T1000 (cell line): Measurements from ENCODE around the gene EDIL3.
"Not testable (repeated sequence)": the region's sequence is repeated elsewhere in the genome, so short reads cannot be mapped to it uniquely, and the experiment has no call there.

Experiments
- DNase-seq: peaks from one replicate; lab custom pipeline; 2025; ENCODE audit warnings: mixed read lengths; lab: John Stamatoyannopoulos, UW

Gene EDIL3

DNA sequence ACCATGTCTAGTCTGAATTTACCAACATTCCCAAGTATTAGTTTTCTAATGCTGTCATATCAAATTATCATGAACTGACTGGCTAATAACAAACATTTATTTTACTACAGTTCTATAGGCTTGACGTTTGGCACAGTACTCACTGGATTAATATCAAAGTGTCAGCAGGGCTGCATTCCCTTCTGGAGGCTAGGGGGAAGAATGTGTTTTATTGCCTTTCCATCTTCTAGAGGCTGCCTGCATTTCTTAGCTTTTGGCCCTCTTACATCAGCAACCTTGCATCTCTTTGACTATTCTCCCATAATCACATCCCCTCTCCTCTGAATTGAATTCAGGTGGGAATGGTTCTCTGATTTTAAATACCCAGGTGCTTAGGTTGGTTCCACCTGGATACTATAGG is 84.7 kb downstream of the EDIL3 start:
- no peak for DNase-seq

DNA sequence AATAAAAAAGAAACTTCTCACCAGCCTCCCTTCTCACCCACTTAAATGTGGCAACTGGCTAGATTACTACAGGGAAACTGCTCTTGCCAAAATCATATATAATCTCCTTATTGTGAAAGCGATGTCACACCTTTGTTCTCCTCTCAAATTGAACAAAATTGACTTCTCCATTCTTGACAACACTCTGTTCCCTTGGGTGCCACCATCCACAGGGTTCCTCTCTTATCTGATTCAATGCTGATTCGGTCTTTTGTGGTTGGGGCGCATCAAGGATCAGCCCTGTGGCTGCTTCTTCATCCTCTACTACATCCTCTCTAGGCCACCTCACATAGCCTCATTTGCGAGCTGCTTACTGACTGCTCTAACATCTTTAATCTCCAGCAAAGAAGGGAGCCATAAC is 86.1 kb downstream of the EDIL3 start:
- DNase-seq: no peak

DNA sequence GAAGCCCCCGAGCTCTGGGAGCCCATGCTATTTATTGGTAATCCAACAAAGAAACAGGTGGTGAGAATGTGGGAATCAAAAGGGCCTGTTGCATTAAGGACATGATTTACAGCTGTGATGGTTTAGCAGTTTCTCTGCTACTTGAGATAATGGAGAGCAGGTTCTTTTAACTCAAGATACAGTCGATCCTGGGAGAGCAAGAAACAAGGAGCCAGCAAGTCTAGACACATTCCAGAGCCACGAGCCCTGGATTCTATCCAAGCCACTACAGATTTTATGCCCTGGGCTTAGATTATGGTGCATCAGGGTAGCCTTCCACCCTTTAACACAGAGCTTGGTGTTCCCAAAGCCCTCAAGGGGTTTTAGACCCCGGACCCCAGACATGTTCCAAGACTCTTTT is 87.0 kb downstream of the EDIL3 start:
- DNase-seq: not testable (repeated sequence)

DNA sequence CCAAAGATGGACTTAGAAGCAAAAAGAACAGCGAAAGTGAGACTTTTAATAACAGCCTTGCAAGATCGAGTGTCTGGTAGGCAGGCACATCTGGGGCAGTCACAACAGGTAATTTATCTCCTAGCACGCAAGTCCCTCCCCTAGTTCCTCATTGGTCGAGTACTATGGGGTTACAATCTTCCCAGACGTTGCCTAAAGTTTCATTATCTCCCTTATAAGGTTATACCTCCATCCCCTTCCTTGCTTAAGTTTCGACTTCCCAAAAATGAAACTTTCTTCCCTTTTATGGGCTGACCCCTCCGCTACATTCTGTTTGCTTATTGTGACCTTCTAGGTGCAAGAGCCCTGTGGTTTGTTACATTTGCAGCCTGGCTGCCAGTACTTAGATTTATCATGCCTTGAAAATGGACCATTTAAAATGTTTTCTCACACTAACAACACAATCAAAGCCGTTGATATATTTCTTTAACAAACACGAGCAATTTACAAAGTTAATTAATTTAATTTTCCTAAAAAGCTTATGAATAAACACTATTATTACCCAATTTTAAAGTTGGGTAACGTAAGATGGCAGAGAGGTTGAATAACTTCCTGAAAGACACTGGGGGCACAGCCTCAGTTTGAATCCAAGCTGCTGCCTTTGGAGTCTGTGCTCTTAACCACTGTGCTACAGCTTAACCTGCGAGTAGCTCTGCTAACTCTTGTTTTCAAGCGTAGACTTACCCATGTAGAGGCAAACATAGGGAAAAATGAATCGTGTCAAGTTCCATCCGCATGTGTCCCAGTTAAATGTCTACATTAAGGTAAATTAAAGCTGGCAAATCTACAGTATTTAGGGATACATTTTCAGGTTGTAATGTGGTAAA is 91.7 kb downstream of the EDIL3 start:
- no peak for DNase-seq

DNA sequence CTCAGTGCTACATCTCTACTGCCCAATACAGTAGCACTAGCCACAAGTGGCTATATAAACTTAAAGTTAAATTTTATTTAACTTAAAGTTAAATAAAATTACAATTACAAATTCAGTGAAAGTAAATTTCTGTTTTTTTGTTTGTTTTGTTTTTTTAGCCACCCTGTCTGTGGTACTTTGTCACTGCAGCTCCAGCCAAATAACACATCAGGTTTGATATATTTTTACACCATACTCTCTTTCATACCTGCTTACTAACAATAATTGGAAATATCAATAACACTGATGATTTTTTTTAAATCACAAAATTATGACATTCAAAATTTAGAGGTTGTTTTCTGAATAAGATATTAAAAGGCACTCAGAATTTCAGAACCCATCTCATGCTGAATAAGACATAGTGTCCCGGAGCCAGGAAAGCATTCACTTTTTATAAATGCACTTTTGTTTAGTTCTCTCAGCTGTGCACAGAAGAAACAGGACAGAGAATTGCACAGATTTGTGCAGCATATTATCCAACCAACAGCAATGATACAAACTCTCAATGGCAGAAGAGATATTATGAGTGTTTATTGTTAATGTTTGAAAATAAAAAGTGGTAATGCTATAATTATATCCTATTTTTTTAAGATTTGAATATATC is 92.6 kb downstream of the EDIL3 start:
- DNase-seq: no peak

DNA sequence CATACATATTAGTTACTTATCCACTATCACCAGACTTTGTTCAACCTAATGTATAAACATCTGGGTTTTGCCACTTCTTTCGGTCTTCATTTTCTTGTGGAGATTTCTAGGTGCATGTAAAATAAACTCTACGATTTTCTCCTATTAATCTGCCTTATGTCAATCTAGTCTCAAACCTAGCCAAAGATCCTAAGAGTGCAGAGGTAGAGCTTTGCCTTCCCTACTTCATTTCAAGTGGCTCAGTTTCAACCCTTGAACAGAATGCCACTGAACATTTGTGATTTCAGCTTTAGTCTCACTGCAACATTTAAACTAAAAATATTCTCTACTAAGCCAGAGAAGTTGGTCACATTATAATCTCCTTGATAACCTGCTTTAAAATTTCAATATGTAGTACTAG is 94.0 kb downstream of the EDIL3 start:
- no peak for DNase-seq

DNA sequence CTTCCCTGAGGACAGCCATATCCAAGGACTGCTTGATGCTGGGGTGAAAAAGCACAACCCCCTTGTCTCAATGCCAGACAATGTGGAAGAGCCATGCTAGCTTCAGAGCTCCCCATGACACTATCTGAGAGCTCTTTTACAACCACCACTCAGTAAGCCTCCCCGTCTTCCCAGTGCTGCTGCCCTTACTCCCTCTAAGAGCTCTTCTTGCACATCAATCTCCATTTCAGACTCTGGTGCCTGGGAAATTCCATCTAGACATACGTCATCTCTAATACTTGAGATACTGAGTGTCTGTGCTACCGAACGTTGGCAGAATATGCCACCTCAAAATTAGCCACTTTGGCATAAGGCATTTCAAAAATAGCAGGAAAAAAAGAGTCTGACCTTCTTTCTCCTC is 94.5 kb downstream of the EDIL3 start:
- no peak for DNase-seq

DNA sequence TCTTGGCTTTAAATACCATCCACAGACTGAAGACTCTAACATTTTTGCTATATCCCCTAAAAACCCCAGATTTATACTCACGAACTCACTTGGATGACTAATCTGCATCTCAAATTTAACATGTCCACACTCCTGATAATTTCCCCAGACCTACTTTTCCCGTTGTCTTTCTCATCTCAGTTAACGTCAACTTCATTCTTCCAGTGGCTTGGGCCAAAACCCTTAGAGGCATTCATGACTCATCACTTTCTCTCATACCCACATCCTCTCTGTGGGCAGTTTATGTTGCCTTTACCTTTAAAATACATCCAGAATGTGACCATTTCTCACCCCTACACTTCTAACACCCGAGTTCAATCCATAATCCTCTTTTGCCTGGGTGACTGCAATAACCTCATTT is 96.7 kb downstream of the EDIL3 start:
- peak; percentile 44 for DNase-seq

DNA sequence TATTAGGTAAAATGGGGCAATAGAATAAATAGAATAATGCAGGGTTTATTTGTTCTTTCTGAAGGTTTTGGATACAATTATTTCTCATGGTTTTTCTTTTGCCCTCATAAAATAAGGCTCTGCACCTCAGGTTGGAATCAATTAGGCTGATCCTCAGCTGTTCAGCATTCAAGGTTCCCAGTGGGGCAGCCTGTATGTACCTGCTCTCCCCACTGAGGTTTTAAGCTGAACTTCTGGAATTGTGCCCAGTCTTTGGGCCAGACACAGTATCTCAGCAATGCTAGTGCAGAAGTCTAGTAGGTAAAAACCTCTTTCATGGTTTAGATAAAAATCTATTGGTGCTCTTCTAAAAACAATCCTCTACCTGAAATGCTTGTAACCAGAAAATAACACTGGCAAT is 98.0 kb downstream of the EDIL3 start:
- DNase-seq: no peak

DNA sequence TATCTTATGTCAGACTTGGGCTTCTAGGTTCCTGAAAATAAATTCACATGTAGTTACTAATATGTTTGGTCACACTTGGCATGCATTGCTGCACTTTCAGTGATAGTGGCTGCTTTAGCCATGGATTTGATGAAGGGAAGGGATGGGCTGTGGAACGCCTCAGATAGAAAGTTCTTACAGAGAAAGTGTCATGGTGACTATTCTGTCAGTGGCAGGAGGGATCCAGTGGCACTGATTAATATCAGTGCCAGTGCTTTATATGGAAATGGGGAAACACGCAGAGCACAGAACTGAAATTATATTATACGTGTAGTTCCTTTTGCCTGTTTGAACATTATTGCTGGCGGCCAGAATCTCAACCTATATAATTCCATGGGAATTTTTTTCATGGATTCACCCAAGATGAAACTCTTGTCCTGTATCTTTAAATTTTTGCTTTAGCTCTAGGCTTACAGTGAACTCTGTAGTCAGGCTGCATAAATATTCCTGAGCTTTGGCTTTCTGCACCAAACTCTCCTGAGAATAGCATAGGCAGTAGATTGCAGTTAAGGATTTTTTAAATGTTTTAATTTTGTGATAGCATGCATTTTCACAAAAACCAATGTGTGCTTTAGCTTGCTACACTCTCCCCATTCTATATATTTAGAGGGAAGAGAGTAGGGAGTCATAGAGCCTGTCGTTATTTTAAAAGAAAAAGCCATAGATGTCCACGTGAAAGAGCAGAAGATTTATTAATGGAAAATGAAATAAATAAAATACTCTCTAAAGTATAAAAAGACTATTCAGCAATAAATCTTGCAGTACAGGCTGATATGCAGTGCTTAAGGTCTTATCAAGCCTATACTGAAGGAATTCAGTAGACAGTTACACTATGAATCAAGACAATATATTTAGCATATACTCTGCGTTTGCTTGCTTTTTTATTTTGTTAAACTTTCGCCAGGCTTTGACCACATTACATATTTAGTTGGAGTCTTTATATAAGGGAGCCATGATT is 98.7 kb downstream of the EDIL3 start:
- no peak for DNase-seq

DNA sequence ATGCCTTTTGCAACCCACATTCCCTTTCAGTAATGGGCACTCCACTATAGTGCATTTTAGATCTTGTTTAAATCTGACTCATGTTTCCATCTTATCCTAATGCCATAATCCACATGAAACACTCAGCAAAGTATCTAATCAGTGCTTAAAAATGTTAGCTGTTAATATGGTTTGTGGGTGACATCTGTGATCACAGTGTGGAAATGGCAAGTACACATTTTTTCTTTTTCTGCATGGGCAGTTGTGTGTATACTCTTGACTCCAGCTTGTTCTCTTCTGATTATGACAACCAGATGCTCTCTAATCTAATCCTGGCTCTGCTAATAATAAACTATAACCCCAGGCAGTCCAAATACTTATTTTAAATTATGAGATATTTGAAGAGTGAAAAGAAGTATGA is 103.3 kb downstream of the EDIL3 start:
- no peak for DNase-seq

DNA sequence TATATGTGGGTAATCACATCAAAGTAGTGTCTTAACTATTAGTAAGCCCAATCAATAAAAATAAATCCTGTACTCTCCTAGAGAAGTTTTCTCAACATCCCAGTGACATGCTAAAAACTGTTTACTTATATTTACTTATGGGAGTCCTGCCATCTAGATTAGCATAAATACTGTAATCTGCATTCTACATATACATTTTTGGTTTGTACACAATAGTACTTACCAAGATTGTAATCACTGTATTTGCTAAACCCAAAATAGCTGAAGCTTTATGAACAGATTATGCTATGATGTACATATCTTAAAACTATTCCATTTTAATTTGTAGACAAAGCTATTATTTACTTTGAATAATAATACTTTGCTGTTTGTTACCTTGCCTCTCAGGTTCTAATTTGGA is 105.4 kb downstream of the EDIL3 start:
- DNase-seq: no peak

DNA sequence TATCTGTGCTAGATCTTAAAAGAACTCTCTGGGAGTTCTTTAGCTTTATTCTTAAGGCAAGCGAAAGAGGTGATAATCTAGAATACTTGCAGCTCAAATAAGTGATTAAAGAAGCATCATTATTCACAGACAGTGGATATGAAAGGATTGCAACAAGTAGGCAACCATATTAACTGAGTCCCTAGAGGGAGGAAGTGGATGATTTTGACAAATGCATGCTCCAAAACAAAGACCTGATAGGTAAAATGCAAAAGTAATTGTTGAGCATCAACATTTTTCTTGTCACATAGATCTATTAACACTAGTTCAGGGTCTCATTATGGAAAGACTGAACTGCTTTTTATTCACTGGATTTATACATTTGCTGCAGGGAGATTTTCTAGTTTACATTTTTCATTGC is 109.1 kb downstream of the EDIL3 start:
- no peak for DNase-seq

DNA sequence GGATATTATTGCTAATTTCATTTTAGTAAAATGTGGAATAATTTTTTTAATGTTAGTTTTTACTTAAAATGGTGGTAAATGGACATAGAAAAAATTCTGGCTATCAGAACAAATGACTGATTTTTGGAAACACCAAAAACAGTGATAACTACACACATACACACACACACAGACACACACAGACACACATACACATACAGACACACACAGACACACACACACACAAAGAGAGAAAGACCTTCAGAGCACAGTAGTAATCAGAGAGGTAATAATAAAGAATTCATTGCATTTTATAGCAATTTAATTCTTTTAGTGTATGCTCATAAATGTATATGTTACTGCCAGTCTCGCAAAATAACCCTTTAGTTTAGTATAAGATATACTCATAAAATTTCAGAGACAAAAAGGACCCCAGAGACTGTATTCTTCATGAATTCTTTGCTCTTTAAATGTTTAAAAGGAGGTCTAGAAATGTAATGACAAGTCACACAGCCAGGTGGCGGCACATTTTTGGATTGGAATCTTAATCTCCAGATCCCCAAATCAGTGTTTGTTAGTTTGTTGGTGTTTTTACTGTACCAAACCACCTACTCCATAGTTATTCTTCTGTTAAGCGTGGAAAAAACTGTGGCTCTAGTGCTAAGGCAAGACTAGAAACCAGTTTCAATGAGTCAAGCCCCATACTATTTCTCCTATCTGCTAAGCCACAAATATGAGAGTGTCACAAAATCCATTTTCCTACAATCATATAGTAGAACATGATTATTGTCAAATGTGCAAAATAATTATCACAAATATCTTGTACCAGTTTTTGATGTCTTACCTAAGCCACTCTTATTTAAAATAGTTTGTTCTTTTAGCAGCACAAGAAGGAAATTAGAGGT is 109.9 kb downstream of the EDIL3 start:
- no peak for DNase-seq

DNA sequence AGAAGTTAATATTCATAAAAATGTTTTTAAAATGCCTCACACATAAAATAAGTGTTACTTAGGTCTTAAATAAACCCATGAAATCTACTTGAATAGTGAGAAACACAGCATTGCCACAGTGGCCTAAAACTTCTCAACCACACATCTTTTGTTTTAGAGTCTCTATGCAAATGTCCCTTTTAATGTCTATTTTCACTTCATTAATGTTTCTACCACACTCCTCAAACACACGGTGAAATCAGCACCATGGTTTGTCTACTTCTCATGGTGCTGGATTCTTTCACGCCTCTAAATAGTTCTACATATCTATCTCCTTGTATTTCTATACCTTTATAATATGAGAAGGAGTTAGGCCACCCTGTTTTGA is 111.2 kb downstream of the EDIL3 start:
- no peak for DNase-seq

DNA sequence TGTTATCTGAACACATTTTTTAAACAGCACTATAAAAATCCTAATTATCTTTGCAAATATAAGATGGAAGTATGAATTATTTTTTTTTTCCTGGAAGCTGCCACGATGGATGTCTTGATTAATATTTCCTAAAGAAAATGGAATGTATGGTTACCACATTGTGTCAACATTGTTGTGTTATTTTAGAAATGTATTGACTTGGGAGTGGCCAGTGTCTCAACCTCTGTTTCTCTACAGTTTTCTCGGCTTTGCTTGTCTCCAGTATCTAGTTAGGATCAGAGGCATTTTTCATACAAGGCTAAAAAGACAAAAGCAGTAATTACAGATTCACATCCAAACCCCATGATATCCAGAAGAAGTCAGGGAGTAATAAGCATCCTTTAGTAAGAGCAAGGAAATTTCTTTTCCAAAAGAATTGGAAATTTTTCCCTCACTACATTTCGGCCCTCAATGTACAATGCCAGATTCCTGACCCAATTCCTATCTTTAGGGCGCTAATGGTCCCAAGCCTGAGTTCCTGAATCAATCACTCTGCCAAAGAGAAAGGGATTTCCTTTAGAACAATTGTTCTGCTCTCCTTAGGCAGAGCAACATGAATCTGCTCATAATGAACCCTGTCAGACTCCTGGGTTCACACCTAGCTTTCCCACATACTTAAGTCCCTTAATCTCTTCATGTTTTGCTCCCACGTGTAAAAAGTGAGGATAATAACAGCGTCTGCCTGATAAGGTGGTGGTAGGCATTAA is 111.7 kb downstream of the EDIL3 start:
- DNase-seq: no peak

DNA sequence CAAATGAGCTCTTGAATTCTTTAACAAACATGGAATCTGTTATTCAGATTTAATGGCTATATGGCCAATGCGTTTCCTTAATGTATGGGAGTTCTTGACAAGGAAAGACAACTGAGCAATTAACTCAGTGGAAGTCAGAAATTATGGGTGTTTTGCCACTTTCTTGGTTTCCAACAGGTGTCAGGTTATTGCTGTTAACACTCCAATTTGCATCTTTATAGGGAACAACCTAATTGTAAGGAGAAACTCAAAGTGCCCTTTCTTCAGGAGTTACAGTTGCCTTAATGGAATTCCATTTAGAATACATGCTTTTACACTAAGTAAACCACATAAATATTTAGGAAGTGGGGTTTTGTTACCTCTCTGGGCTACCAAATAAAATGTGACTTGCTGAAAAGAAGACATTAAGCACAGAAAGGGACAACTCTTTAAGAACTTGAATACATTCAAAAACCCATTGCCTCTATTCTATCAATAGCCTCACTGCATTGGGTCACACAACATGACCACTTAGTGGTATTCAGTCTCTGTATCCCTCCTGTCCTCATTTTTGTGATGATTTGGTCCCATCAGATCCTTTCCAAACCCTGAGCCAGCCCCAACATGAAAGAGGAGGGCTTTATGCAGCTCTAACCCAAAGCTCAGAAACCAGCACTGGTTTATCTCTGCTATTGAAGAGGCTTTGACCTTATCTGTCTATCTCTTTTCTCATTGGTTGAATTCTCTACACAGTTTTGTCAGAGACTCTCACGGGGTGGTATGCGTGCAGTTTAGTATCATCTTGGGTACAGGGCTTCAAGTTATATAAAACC is 118.7 kb downstream of the EDIL3 start:
- no peak for DNase-seq

DNA sequence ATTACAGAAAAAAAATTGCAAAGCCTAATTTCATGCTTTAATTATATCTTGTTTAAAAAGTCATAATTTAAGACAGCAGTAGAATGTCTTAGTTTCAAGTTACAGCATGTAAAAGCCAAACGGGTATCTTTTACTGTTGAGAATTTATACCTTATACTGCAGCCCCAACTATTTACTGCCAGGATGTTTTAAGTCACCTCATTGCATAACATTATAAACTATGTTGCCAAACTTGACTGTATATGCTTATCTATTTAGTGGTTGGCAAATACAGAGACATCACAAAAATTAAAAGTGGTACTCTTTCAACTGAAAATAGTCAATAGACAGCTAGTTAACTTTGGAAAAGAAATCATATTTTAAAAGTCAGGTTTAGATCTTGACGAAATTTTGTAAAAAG is 119.5 kb downstream of the EDIL3 start:
- DNase-seq: no peak

DNA sequence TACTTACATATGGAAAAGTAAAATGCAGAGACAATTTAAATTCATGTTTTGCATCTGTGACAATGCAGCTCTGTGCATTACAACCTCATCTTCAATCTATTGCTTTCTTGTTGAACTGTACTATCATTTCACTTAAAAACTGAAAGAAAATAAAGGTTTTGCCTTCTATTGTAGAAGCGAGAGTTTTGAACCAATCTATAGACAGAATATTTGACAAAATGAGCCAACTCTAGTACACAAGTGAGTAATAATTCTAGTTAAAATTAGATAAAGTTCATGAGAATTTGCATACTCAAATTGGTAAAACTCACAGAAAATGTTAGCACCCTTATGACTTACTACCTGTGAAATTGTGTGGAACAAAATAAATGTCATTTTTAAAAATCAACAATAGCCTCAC is 123.7 kb downstream of the EDIL3 start:
- no peak for DNase-seq

DNA sequence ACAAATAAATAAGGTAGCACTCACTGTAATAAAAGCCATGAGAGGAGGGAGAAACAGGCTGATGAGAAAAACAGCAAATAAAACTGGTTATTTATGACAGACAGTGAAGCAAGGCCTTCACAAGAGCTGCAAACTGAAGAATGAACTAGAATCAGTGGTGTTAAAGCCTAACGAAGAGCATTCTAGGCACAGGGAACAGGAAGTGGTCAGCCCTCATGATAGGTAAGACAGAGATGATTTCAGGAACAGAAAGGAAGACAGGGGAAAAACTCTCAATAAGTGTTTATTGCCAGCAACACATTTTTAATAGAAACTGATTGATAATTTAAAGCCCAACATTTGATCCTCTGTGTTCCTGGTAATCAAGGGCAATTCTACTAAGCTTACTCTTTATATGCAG is 124.5 kb downstream of the EDIL3 start:
- no peak for DNase-seq
